Thoracic aorta (tissue), 2 donors: ENCODE data around the gene ADAT2. TPM values are rescaled to one million over a fixed set of nuclear protein-coding genes. Genes with fewer than 3 reads are reported as not detected.

ENCODE experiments used
- ATAC-seq: fragments of 150-250 bp; one replicate; pipeline ENCODE4 v1.8.0; 2017; ENCODE audit warnings: low read depth; ENCODE audit not compliant: insufficient number of reproducible peaks, low FRiP score
- DNase-seq: peaks from one replicate; pipeline ENCODE4 v3.0.0-alpha.2; 2020; ENCODE audit warnings: low spot score
- H3K27ac ChIP-seq, 2 donors: fragments of 200-600 bp; sonication (generic); 1 replicate in 1 of 2; 2 replicates in 1 of 2; pipeline ENCODE4 v1.5.1; 2016; ENCODE audit warnings: mild to moderate bottlenecking in 2 of 2, moderate library complexity in 2 of 2
- H3K27me3 ChIP-seq: fragments of 200-600 bp; sonication (generic); replicated peaks from 2 replicates; pipeline ENCODE4 v1.6.0; 2016; ENCODE audit warnings: mild to moderate bottlenecking; ENCODE audit not compliant: insufficient read depth
- H3K36me3 ChIP-seq: fragments of 200-600 bp; sonication (generic); one replicate; pipeline ENCODE4 v1.5.1; 2016
- H3K4me1 ChIP-seq, 2 donors: fragments of 200-600 bp; sonication (generic); 1 replicate in 1 of 2; 2 replicates in 1 of 2; pipeline versions ENCODE4 v1.5.1 to v1.6.0; 2016; ENCODE audit warnings: low read depth in 2 of 2, mild to moderate bottlenecking in 1 of 2; ENCODE audit not compliant: control insufficient read depth in 1 of 2
- H3K4me3 ChIP-seq: fragments of 200-600 bp; sonication (generic); 2 replicates; pipeline ENCODE4 v1.5.1; 2016; ENCODE audit warnings: mild to moderate bottlenecking
- H3K9me3 ChIP-seq: fragments of 200-600 bp; sonication (generic); 2 replicates; pipeline ENCODE4 v1.5.1; 2016
- total RNA-seq, 2 donors: library from RNA; depleted of rRNA; stranded (reverse); fragments of >200 nt; gene quantifications; one replicate each; pipeline versions ENCODE4 v1.1.0 to v1.2.3, GENCODE V29; 2016
- TF ChIP-seq, protein P1 (sequence below): fragments of 200-600 bp; sonication (generic); IDR thresholded peaks from one replicate; pipeline ENCODE4 v1.5.1; 2019; ENCODE audit warnings: antibody characterized with exemption

Gene ADAT2
- total RNA-seq = 10 to 100 TPM; 11.2 to 12.3 TPM

DNA sequence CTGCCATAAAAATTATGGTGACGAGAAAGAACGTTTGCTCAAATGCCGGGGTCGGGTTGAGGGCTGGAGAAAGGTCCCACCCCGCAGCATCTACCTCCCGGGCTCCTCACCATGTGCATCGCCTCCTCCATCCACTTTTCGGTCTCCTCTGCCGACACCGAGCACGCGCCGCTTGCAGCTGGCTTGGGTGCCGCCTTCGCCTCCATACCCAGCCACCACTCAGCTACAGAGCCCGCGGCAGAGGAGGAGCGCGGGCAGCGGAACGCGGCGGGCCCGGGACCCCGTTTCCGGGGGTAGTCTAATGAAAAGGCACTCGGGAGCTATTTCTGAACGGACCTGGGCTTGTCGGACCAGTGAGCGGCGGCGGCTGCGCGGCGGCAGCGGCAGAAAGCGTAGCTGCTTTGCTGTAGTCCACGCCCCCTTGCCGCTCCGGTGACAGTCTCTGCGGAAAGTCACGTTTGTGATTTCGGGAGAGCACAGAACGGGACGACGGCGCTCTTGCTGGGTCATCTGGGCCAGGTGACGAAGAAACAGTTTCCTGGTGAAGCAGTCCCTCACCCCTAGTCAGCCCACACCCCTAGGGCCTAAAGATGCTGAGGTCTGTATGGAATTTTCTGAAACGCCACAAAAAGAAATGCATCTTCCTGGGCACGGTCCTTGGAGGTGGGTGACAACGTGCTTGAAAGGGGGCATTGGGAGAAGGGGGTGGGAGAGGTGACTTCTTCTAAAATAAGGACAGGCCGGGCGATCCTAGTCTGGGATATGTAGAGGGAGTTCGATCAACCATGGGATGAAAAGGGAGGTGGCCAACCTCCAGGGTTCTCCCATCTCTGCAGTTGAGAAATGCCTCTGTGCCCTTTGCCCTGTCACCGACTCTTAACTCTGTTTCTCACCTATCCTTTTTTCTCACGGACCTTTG lies at the start of gene ADAT2, which contains the start of gene PEX3:
TSS of gene ADAT2 (minus strand) at position 243 of the 919 bp plus-strand sequence. CDS start at position 206, 37 bp downstream.
TSS of gene PEX3 (plus strand) at position 353 of the 919 bp plus-strand sequence. CDS start at position 591, 238 bp downstream.
- no peaks in the 10 kb centered on the region for H3K9me3 ChIP-seq
- H3K27ac ChIP-seq = peak within 1 kb of the TSS; percentile 53 to 78
- no peaks in the 10 kb centered on the region for H3K27me3 ChIP-seq
- ATAC-seq = peak; percentile 89
- no peaks in the 10 kb centered on the region for H3K36me3 ChIP-seq
- H3K4me1 ChIP-seq = peaks cover 21 to 27% of the 10 kb centered on the region in 2 donors
- peak; percentile 68 for DNase-seq
- TF ChIP-seq, protein P1, sequence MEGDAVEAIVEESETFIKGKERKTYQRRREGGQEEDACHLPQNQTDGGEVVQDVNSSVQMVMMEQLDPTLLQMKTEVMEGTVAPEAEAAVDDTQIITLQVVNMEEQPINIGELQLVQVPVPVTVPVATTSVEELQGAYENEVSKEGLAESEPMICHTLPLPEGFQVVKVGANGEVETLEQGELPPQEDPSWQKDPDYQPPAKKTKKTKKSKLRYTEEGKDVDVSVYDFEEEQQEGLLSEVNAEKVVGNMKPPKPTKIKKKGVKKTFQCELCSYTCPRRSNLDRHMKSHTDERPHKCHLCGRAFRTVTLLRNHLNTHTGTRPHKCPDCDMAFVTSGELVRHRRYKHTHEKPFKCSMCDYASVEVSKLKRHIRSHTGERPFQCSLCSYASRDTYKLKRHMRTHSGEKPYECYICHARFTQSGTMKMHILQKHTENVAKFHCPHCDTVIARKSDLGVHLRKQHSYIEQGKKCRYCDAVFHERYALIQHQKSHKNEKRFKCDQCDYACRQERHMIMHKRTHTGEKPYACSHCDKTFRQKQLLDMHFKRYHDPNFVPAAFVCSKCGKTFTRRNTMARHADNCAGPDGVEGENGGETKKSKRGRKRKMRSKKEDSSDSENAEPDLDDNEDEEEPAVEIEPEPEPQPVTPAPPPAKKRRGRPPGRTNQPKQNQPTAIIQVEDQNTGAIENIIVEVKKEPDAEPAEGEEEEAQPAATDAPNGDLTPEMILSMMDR = no peak
- H3K4me3 ChIP-seq = peak within 1 kb of the TSS; percentile 99

DNA sequence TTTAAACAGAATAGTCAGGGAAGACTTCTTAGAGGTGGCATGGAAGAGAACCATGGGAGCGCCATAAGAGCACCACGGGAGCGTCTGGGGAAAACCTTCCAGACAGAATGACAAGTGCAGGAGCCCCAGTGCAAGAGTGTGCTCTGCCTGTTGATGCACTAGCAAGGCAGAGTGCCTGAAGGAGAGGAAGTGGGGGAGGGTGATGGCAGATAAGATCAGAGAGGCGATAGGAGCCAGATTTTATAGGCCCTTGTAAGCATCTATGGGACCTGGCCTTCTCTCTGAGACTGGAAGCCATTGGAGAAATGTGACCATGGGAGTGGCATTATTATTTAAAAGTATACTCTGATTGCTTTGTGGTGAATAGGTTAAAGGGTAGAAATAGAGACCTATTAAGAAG lies 47.9 kb upstream of the ADAT2 start:
- H3K9me3 ChIP-seq = no peaks in the 10 kb centered on the region
- DNase-seq = no peak
- TF ChIP-seq, protein P1 = no peak
- H3K27me3 ChIP-seq = no peaks in the 10 kb centered on the region
- no peak overlapping the region for H3K27ac ChIP-seq
- H3K36me3 ChIP-seq = peaks cover 19% of the 10 kb centered on the region
- no peak overlapping the region for H3K4me3 ChIP-seq
- no peaks in the 10 kb centered on the region for H3K4me1 ChIP-seq
- ATAC-seq = no peak

DNA sequence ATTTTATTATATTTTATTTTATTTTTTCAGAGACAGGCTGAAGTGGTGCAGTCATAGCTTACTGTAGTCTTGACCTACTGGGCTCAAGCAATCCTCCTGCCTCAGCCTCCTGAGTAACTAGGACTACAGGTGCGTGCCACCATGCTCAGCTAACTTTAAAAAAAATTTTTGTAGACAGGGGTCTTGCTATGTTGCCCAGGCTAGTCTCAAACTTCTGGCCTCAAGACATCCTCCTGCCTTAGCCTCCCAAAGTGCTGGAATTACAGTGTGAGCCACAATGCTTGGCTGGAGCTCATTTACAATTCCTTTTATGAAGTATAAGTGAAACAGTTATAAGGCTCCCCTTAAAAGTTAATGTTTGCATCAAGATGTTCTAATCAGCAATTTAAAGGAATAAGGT lies 46.5 kb upstream of the ADAT2 start:
- DNase-seq (no peak), ATAC-seq (no peak)
- H3K9me3 ChIP-seq = no peaks in the 10 kb centered on the region
- no peak overlapping the region for H3K4me3 ChIP-seq
- no peaks in the 10 kb centered on the region for H3K4me1 ChIP-seq
- no peak overlapping the region for H3K27ac ChIP-seq
- peaks cover 16% of the 10 kb centered on the region for H3K36me3 ChIP-seq
- no peaks in the 10 kb centered on the region for H3K27me3 ChIP-seq
- TF ChIP-seq, protein P1 = no peak

DNA sequence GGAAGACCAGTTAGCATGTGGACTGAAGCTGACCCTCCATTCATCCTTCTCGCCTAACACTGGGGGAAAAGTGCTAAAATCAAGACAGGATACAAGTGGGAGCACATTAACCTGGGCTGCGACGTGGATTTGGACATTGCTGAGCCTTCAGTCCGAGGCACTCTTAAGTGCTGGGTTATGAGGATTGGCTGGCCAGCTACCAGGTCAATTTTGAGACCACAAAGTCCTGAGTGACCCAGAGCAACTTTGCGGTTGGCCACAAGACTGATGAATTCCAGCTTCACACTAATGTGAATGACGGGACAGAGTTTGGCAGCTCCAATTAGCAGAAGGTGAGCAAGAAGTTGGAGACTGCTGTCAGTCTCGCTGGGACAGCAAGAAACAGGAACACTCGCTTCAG lies 40.3 kb upstream of the ADAT2 start:
- DNase-seq (no peak), ATAC-seq (no peak)
- TF ChIP-seq, protein P1 = no peak
- H3K27me3 ChIP-seq = no peaks in the 10 kb centered on the region
- H3K9me3 ChIP-seq = no peaks in the 10 kb centered on the region
- no peak overlapping the region for H3K27ac ChIP-seq
- no peaks in the 10 kb centered on the region for H3K4me1 ChIP-seq
- peaks cover 5% of the 10 kb centered on the region for H3K36me3 ChIP-seq
- H3K4me3 ChIP-seq = no peak overlapping the region

DNA sequence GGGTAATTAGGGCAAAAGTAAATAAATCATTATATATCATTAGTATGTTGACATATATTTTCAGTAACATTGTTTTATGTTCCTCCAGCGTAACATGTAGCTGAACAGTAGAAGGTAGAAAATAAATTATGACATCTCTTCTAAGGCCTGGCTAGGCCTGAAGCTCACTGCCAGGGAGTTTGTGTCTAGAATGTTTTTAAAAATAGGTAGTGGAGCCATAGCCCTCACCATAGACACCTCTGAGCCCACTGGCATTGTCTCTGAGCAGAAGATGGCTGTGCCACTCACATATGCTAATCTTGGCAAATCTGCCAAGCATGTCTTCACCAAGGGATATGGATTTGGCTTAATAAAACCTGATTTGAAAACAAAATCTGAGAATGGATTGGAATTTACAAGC lies 39.7 kb upstream of the ADAT2 start:
- no peaks in the 10 kb centered on the region for H3K4me1 ChIP-seq
- ATAC-seq = no peak

More for the DNA sequence above, 39.7 kb upstream of the ADAT2 start:
- peaks cover 4% of the 10 kb centered on the region for H3K36me3 ChIP-seq
- no peaks in the 10 kb centered on the region for H3K27me3 ChIP-seq
- no peak for DNase-seq
- TF ChIP-seq, protein P1 = no peak
- no peaks in the 10 kb centered on the region for H3K9me3 ChIP-seq
- no peak overlapping the region for H3K4me3 ChIP-seq
- no peak overlapping the region for H3K27ac ChIP-seq
